Measurements from ENCODE around the gene FOXI1. TPM values are rescaled to one million over a fixed set of nuclear protein-coding genes. Genes with fewer than 3 reads are reported as not detected.

The FOXI1 gene
- total and polyA plus RNA-seq, 2 donors (not counting 3 experiments of a cell fraction or from before 2014, with no cell fraction given): not detected

- no peak for FAIRE-seq
- no TSS peak for BruUV-seq (replicated peaks)
- CTCF ChIA-PET: interaction anchor here (0.7 to 10.8 kb wide), 2 partner anchors 10 to 14 kb away, joined by 3 to 84 read pairs; no protein-coding TSS in a partner anchor
These were observed 49.0 kb upstream of the FOXI1 start for GRCh38 chr5:170056561-170057267.

More at GRCh38 chr5:170056561-170057267, 49.0 kb upstream of the FOXI1 start:
- Histone ChIP-seq H3K4me3 (replicated peaks in 1 of 3; ENCODE audit: insufficient read depth in 1 of 3, low read depth in 1 of 3, low read length in 3 of 3) (no peak overlapping the region), H3K27ac (ENCODE audit: insufficient read depth, low read depth, low read length) (no peak overlapping the region), H3K9ac (replicated peaks; ENCODE audit: extremely low read depth, insufficient read depth, low read length) (no peak overlapping the region), H3K4me1 (ENCODE audit: control insufficient read depth, extremely low read depth, insufficient read depth, low read length) (peaks cover 14% of the 10 kb centered on the region), H2AFZ (ENCODE audit: low read depth, low read length) (no peak overlapping the region), H3K27me3 (ENCODE audit: control insufficient read depth in 2 of 2, insufficient read depth in 2 of 2, low read length in 2 of 2) (no peaks in the 10 kb centered on the region), H3K79me2 (ENCODE audit: control insufficient read depth, insufficient read depth, low read length) (no peaks in the 10 kb centered on the region), H3K9me3 (replicated peaks; ENCODE audit: control insufficient read depth, insufficient read depth, low read length) (no peaks in the 10 kb centered on the region), H3K9me1 (replicated peaks; ENCODE audit: control insufficient read depth, extremely low read depth, insufficient read depth, low read length) (no peaks in the 10 kb centered on the region), H3K36me3 (ENCODE audit: control insufficient read depth in 2 of 2, extremely low read depth in 1 of 2, insufficient read depth in 2 of 2, low read length in 2 of 2) (no peaks in the 10 kb centered on the region), H3K4me2 (ENCODE audit: insufficient read depth, low read length) (no peak overlapping the region), H4K20me1 (replicated peaks; ENCODE audit: control insufficient read depth, extremely low read depth, insufficient read depth, low read length) (no peaks in the 10 kb centered on the region)
- TF ChIP-seq CTCF (IDR thresholded peaks at IDR 0.05; ENCODE audit: extremely low read depth in 1 of 2, insufficient read depth in 1 of 2, low read depth in 1 of 2, low read length in 2 of 2) (no peak), EZH2 (IDR thresholded peaks at IDR 0.05; ENCODE audit: borderline replicate concordance, low read depth, low read length, severe bottlenecking) (no peak), FOS (IDR thresholded peaks at IDR 0.05; ENCODE audit: borderline replicate concordance, insufficient read depth, low read length) (no peak), POLR2AphosphoS5 (IDR thresholded peaks at IDR 0.05; ENCODE audit: insufficient read depth, low read depth, low read length) (no peak), MYC (IDR thresholded peaks at IDR 0.05; ENCODE audit: low read depth, low read length) (no peak), POLR2A (IDR thresholded peaks at IDR 0.05; ENCODE audit: low read depth, low read length) (no peak), MAX (IDR thresholded peaks at IDR 0.05; ENCODE audit: insufficient read depth, insufficient read length) (no peak), JUN (IDR thresholded peaks at IDR 0.05; ENCODE audit: borderline replicate concordance, insufficient read depth, insufficient read length, low read depth) (no peak)
- DNase-seq (ENCODE audit: low read depth, low spot score): peak; percentile 5
- POLR2A ChIA-PET: no interaction called here
- dilution Hi-C loops (cut with MboI; ENCODE audit: extremely low pct_ligation_motif_present, low sequenced_read_pairs): no loop called here
- intact Hi-C loops (cut with micrococcal nuclease): loop anchor here (10.0 kb wide), 1 partner anchor 472 kb away; the partner anchor contains the start of gene SPDL1
